ENCODE results near the gene AATK. TPM values are rescaled to one million over a fixed set of nuclear protein-coding genes. Genes with fewer than 3 reads are reported as not detected.

The AATK gene
- total RNA-seq, 1 experiment from 2014 or later = 0.46 TPM

GRCh38 chr17:81085420-81085911 lies 80.6 kb downstream of the AATK start:
- ChIA-PET CTCF (interaction anchor here (0.5 kb wide), 1 partner anchor 73 kb away, joined by 3 read pairs; no protein-coding TSS in a partner anchor), POLR2A (ENCODE audit: unreplicated experiment) (no interaction called here)
- Histone ChIP-seq H3K4me3 (no peak overlapping the region), H3F3A (ENCODE audit: insufficient read depth, low read depth) (no peaks in the 10 kb centered on the region), H3K79me2 (ENCODE audit: low read depth) (no peaks in the 10 kb centered on the region), H3K27ac (no peak overlapping the region), H3K9me3 (ENCODE audit: insufficient read depth, low read depth) (no peaks in the 10 kb centered on the region), H3K4me1 (replicated peaks; ENCODE audit: insufficient read depth) (no peaks in the 10 kb centered on the region), H3K27me3 (ENCODE audit: insufficient read depth, low read depth) (no peaks in the 10 kb centered on the region), H3K9me2 (ENCODE audit: insufficient read depth) (no peaks in the 10 kb centered on the region), H4K20me1 (ENCODE audit: insufficient read depth) (no peaks in the 10 kb centered on the region), H3K4me2 (no peak overlapping the region), H2AFZ (no peak overlapping the region), H3K36me3 (ENCODE audit: low read depth) (no peaks in the 10 kb centered on the region)
- intact Hi-C loops (cut with micrococcal nuclease; ENCODE audit: unreplicated experiment) = no loop called here
- no TSS peak for BruUV-seq (replicated peaks)
- DNase-seq = no peak
- TF ChIP-seq CTCF (conservative IDR thresholded peaks at IDR 0.05) (no peak), EZH2 (IDR thresholded peaks at IDR 0.05; ENCODE audit: low read depth) (no peak)

GRCh38 chr17:81084680-81085419 lies 81.2 kb downstream of the AATK start:
- BruUV-seq (replicated peaks) = no TSS peak

GRCh38 chr17:81083125-81083765 lies 82.8 kb downstream of the AATK start:
- CTCF ChIA-PET = no interaction called here

More at GRCh38 chr17:81084680-81085419, 81.2 kb downstream of the AATK start:
- Histone ChIP-seq H3K79me2 (ENCODE audit: low read depth) (no peaks in the 10 kb centered on the region), H3K27me3 (ENCODE audit: insufficient read depth, low read depth) (no peaks in the 10 kb centered on the region), H4K20me1 (ENCODE audit: insufficient read depth) (no peaks in the 10 kb centered on the region), H3K9me2 (ENCODE audit: insufficient read depth) (no peaks in the 10 kb centered on the region), H3K9me3 (ENCODE audit: insufficient read depth, low read depth) (no peaks in the 10 kb centered on the region), H2AFZ (no peak overlapping the region), H3K4me3 (no peak overlapping the region), H3K4me1 (replicated peaks; ENCODE audit: insufficient read depth) (no peaks in the 10 kb centered on the region), H3F3A (ENCODE audit: insufficient read depth, low read depth) (no peaks in the 10 kb centered on the region), H3K27ac (no peak overlapping the region), H3K4me2 (no peak overlapping the region), H3K36me3 (ENCODE audit: low read depth) (no peaks in the 10 kb centered on the region)
- TF ChIP-seq EZH2 (IDR thresholded peaks at IDR 0.05; ENCODE audit: low read depth) (no peak), CTCF (conservative IDR thresholded peaks at IDR 0.05) (no peak)
- ChIA-PET CTCF (no interaction called here), POLR2A (ENCODE audit: unreplicated experiment) (no interaction called here)
- intact Hi-C loops (cut with micrococcal nuclease; ENCODE audit: unreplicated experiment) = no loop called here
- DNase-seq = no peak

More at GRCh38 chr17:81083125-81083765, 82.8 kb downstream of the AATK start:
- Histone ChIP-seq H3K27ac (no peak overlapping the region), H3K4me3 (no peak overlapping the region), H3K4me2 (no peak overlapping the region), H2AFZ (no peak overlapping the region), H3K27me3 (ENCODE audit: insufficient read depth, low read depth) (no peaks in the 10 kb centered on the region), H3K4me1 (replicated peaks; ENCODE audit: insufficient read depth) (no peaks in the 10 kb centered on the region), H3K9me3 (ENCODE audit: insufficient read depth, low read depth) (no peaks in the 10 kb centered on the region), H3K79me2 (ENCODE audit: low read depth) (no peaks in the 10 kb centered on the region), H3K9me2 (ENCODE audit: insufficient read depth) (no peaks in the 10 kb centered on the region), H3K36me3 (ENCODE audit: low read depth) (no peaks in the 10 kb centered on the region), H3F3A (ENCODE audit: insufficient read depth, low read depth) (no peaks in the 10 kb centered on the region), H4K20me1 (ENCODE audit: insufficient read depth) (no peaks in the 10 kb centered on the region)
- intact Hi-C loops (cut with micrococcal nuclease; ENCODE audit: unreplicated experiment) = no loop called here
- no peak for TF ChIP-seq EZH2 (IDR thresholded peaks at IDR 0.05; ENCODE audit: low read depth)
- no peak for TF ChIP-seq CTCF (conservative IDR thresholded peaks at IDR 0.05)
- BruUV-seq (replicated peaks) = no TSS peak
- POLR2A ChIA-PET (ENCODE audit: unreplicated experiment) = interaction anchor here (0.5 kb wide), 1 partner anchor 1550 kb away, joined by 32 read pairs; no protein-coding TSS in a partner anchor
- no peak for DNase-seq
